Measurements from ENCODE around the gene SCTR.

The SCTR gene

GRCh38 chr2:119426801-119427395 is 97.4 kb downstream of the SCTR start:
- Histone ChIP-seq H3K36me3 (ENCODE audit: control insufficient read depth in 5 of 5, insufficient read depth in 5 of 5, low read length in 5 of 5) (no peaks in the 10 kb centered on the region), H3K27me3 (ENCODE audit: control insufficient read depth in 5 of 5, insufficient read depth in 4 of 5, low read length in 5 of 5) (no peaks in the 10 kb centered on the region), H3K4me1 (ENCODE audit: control insufficient read depth in 5 of 5, insufficient read depth in 5 of 5, low read length in 5 of 5) (peaks cover 24 to 69% (median 64%) of the 10 kb centered on the region in 5 donors), H3K27ac (ENCODE audit: low read depth, low read length) (peak overlapping the region; percentile 91), H3K9ac (ENCODE audit: low read length in 5 of 5) (peak overlapping the region in 3 of 5 donors; percentile 39 to 68 (median 57)), H3K4me3 (ENCODE audit: low read depth in 1 of 5, low read length in 5 of 5) (peak overlapping the region in 3 of 5 donors; percentile 17 to 37 (median 26)), H3K9me3 (ENCODE audit: control insufficient read depth in 5 of 5, low read length in 5 of 5) (no peaks in the 10 kb centered on the region)

- Histone ChIP-seq H3K36me3 (ENCODE audit: control insufficient read depth in 5 of 5, insufficient read depth in 5 of 5, low read length in 5 of 5) (no peaks in the 10 kb centered on the region), H3K27me3 (ENCODE audit: control insufficient read depth in 5 of 5, insufficient read depth in 4 of 5, low read length in 5 of 5) (no peaks in the 10 kb centered on the region), H3K27ac (ENCODE audit: low read depth, low read length) (peak overlapping the region; percentile 91), H3K4me3 (ENCODE audit: low read depth in 1 of 5, low read length in 5 of 5) (peak overlapping the region in 2 of 5 donors; percentile 13 to 37), H3K9ac (ENCODE audit: low read length in 5 of 5) (peak overlapping the region in 3 of 5 donors; percentile 10 to 68 (median 63)), H3K9me3 (ENCODE audit: control insufficient read depth in 5 of 5, low read length in 5 of 5) (no peaks in the 10 kb centered on the region), H3K4me1 (ENCODE audit: control insufficient read depth in 5 of 5, insufficient read depth in 5 of 5, low read length in 5 of 5) (peaks cover 24 to 71% (median 67%) of the 10 kb centered on the region in 5 donors)
Observed at GRCh38 chr2:119426396-119426675, 97.9 kb downstream of the SCTR start.

GRCh38 chr2:119425620-119426395 is 98.5 kb downstream of the SCTR start:
- Histone ChIP-seq H3K27me3 (ENCODE audit: control insufficient read depth in 5 of 5, insufficient read depth in 4 of 5, low read length in 5 of 5) (no peaks in the 10 kb centered on the region), H3K9me3 (ENCODE audit: control insufficient read depth in 5 of 5, low read length in 5 of 5) (no peaks in the 10 kb centered on the region), H3K9ac (ENCODE audit: low read length in 5 of 5) (peak overlapping the region in 3 of 5 donors; percentile 63 to 68 (median 64)), H3K27ac (ENCODE audit: low read depth, low read length) (peak overlapping the region; percentile 91), H3K36me3 (ENCODE audit: control insufficient read depth in 5 of 5, insufficient read depth in 5 of 5, low read length in 5 of 5) (no peaks in the 10 kb centered on the region), H3K4me3 (ENCODE audit: low read depth in 1 of 5, low read length in 5 of 5) (peak overlapping the region in 2 of 5 donors; percentile 13 to 19), H3K4me1 (ENCODE audit: control insufficient read depth in 5 of 5, insufficient read depth in 5 of 5, low read length in 5 of 5) (peaks cover 24 to 71% (median 66%) of the 10 kb centered on the region in 5 donors)

GRCh38 chr2:119425119-119425405 is 99.2 kb downstream of the SCTR start:
- no peak overlapping the region for H3K4me3 ChIP-seq (ENCODE audit: low read depth in 1 of 5, low read length in 5 of 5)
- peak overlapping the region in 1 of 5 donors; percentile 68 for H3K9ac ChIP-seq (ENCODE audit: low read length in 5 of 5)
- peaks cover 22 to 71% (median 66%) of the 10 kb centered on the region in 5 donors for H3K4me1 ChIP-seq (ENCODE audit: control insufficient read depth in 5 of 5, insufficient read depth in 5 of 5, low read length in 5 of 5)
- peak overlapping the region; percentile 91 for H3K27ac ChIP-seq (ENCODE audit: low read depth, low read length)
- H3K27me3 ChIP-seq (ENCODE audit: control insufficient read depth in 5 of 5, insufficient read depth in 4 of 5, low read length in 5 of 5), result no peaks in the 10 kb centered on the region
- H3K36me3 ChIP-seq (ENCODE audit: control insufficient read depth in 5 of 5, insufficient read depth in 5 of 5, low read length in 5 of 5), result no peaks in the 10 kb centered on the region
- no peaks in the 10 kb centered on the region for H3K9me3 ChIP-seq (ENCODE audit: control insufficient read depth in 5 of 5, low read length in 5 of 5)

- Histone ChIP-seq H3K27ac (ENCODE audit: low read depth, low read length) (peak overlapping the region; percentile 91), H3K27me3 (ENCODE audit: control insufficient read depth in 5 of 5, insufficient read depth in 4 of 5, low read length in 5 of 5) (no peaks in the 10 kb centered on the region), H3K4me1 (ENCODE audit: control insufficient read depth in 5 of 5, insufficient read depth in 5 of 5, low read length in 5 of 5) (peaks cover 22 to 71% (median 66%) of the 10 kb centered on the region in 5 donors), H3K9ac (ENCODE audit: low read length in 5 of 5) (no peak overlapping the region), H3K36me3 (ENCODE audit: control insufficient read depth in 5 of 5, insufficient read depth in 5 of 5, low read length in 5 of 5) (no peaks in the 10 kb centered on the region), H3K9me3 (ENCODE audit: control insufficient read depth in 5 of 5, low read length in 5 of 5) (no peaks in the 10 kb centered on the region), H3K4me3 (ENCODE audit: low read depth in 1 of 5, low read length in 5 of 5) (no peak overlapping the region)
Observed at GRCh38 chr2:119424284-119425118, 99.8 kb downstream of the SCTR start.

GRCh38 chr2:119423811-119424210 is 100.5 kb downstream of the SCTR start:
- Histone ChIP-seq H3K4me1 (ENCODE audit: control insufficient read depth in 5 of 5, insufficient read depth in 5 of 5, low read length in 5 of 5) (peaks cover 19 to 68% (median 62%) of the 10 kb centered on the region in 5 donors), H3K27me3 (ENCODE audit: control insufficient read depth in 5 of 5, insufficient read depth in 4 of 5, low read length in 5 of 5) (no peaks in the 10 kb centered on the region), H3K9me3 (ENCODE audit: control insufficient read depth in 5 of 5, low read length in 5 of 5) (no peaks in the 10 kb centered on the region), H3K4me3 (ENCODE audit: low read depth in 1 of 5, low read length in 5 of 5) (no peak overlapping the region), H3K9ac (ENCODE audit: low read length in 5 of 5) (no peak overlapping the region), H3K27ac (ENCODE audit: low read depth, low read length) (no peak overlapping the region), H3K36me3 (ENCODE audit: control insufficient read depth in 5 of 5, insufficient read depth in 5 of 5, low read length in 5 of 5) (no peaks in the 10 kb centered on the region)

DNA sequence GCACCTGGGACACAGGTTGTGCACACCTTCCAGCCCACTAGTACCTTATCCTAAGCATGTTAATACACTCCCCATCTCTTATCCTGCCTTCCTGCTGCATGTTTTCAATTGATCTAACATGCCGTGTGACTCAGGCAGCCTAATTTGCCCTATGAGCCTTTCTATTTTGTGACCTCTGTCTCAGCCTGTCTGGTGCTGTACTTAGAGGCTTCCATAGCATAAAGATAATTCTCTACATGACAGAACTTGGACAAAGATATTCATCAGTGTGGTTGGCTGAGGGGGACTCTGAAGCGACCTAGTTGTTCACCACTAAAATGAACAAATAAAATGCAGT is 101.2 kb downstream of the SCTR start:
- Histone ChIP-seq H3K4me1 (ENCODE audit: control insufficient read depth in 5 of 5, insufficient read depth in 5 of 5, low read length in 5 of 5) (peaks cover 16 to 61% (median 55%) of the 10 kb centered on the region in 5 donors), H3K27ac (ENCODE audit: low read depth, low read length) (peak overlapping the region; percentile 44), H3K4me3 (ENCODE audit: low read depth in 1 of 5, low read length in 5 of 5) (no peak overlapping the region), H3K27me3 (ENCODE audit: control insufficient read depth in 5 of 5, insufficient read depth in 4 of 5, low read length in 5 of 5) (no peaks in the 10 kb centered on the region), H3K9me3 (ENCODE audit: control insufficient read depth in 5 of 5, low read length in 5 of 5) (no peaks in the 10 kb centered on the region), H3K36me3 (ENCODE audit: control insufficient read depth in 5 of 5, insufficient read depth in 5 of 5, low read length in 5 of 5) (no peaks in the 10 kb centered on the region), H3K9ac (ENCODE audit: low read length in 5 of 5) (no peak overlapping the region)

- Histone ChIP-seq H3K4me1 (ENCODE audit: control insufficient read depth in 5 of 5, insufficient read depth in 5 of 5, low read length in 5 of 5) (peaks cover 16 to 55% (median 50%) of the 10 kb centered on the region in 5 donors), H3K27ac (ENCODE audit: low read depth, low read length) (peak overlapping the region; percentile 44), H3K4me3 (ENCODE audit: low read depth in 1 of 5, low read length in 5 of 5) (no peak overlapping the region), H3K36me3 (ENCODE audit: control insufficient read depth in 5 of 5, insufficient read depth in 5 of 5, low read length in 5 of 5) (no peaks in the 10 kb centered on the region), H3K9ac (ENCODE audit: low read length in 5 of 5) (no peak overlapping the region), H3K27me3 (ENCODE audit: control insufficient read depth in 5 of 5, insufficient read depth in 4 of 5, low read length in 5 of 5) (no peaks in the 10 kb centered on the region), H3K9me3 (ENCODE audit: control insufficient read depth in 5 of 5, low read length in 5 of 5) (no peaks in the 10 kb centered on the region)
Observed at GRCh38 chr2:119422360-119423107, 101.7 kb downstream of the SCTR start.

GRCh38 chr2:119421741-119422140 is 102.5 kb downstream of the SCTR start:
- H3K4me1 ChIP-seq (ENCODE audit: control insufficient read depth in 5 of 5, insufficient read depth in 5 of 5, low read length in 5 of 5), result peaks cover 8 to 53% (median 42%) of the 10 kb centered on the region in 5 donors
- peak overlapping the region; percentile 82 for H3K27ac ChIP-seq (ENCODE audit: low read depth, low read length)
- no peak overlapping the region for H3K4me3 ChIP-seq (ENCODE audit: low read depth in 1 of 5, low read length in 5 of 5)
- no peaks in the 10 kb centered on the region for H3K36me3 ChIP-seq (ENCODE audit: control insufficient read depth in 5 of 5, insufficient read depth in 5 of 5, low read length in 5 of 5)
- no peak overlapping the region for H3K9ac ChIP-seq (ENCODE audit: low read length in 5 of 5)
- no peaks in the 10 kb centered on the region for H3K9me3 ChIP-seq (ENCODE audit: control insufficient read depth in 5 of 5, low read length in 5 of 5)
- no peaks in the 10 kb centered on the region for H3K27me3 ChIP-seq (ENCODE audit: control insufficient read depth in 5 of 5, insufficient read depth in 4 of 5, low read length in 5 of 5)
